NCI-H82 treated with DMSO at 0.1 percent for 48 hours (cell line): ENCODE data around the gene REEP1.

ENCODE experiments used
- DNase-seq: peaks from one replicate; lab custom pipeline; 2025; ENCODE audit not compliant: unreplicated experiment; lab: John Stamatoyannopoulos, UW

REEP1 gene

GRCh38 chr2:86226636-86227520, 110.5 kb downstream of the REEP1 start:
- DNase-seq: no peak

GRCh38 chr2:86226070-86226469, 111.4 kb downstream of the REEP1 start:
- no peak for DNase-seq

- no peak for DNase-seq
Observed at GRCh38 chr2:86225581-86225980, 111.8 kb downstream of the REEP1 start.

DNA sequence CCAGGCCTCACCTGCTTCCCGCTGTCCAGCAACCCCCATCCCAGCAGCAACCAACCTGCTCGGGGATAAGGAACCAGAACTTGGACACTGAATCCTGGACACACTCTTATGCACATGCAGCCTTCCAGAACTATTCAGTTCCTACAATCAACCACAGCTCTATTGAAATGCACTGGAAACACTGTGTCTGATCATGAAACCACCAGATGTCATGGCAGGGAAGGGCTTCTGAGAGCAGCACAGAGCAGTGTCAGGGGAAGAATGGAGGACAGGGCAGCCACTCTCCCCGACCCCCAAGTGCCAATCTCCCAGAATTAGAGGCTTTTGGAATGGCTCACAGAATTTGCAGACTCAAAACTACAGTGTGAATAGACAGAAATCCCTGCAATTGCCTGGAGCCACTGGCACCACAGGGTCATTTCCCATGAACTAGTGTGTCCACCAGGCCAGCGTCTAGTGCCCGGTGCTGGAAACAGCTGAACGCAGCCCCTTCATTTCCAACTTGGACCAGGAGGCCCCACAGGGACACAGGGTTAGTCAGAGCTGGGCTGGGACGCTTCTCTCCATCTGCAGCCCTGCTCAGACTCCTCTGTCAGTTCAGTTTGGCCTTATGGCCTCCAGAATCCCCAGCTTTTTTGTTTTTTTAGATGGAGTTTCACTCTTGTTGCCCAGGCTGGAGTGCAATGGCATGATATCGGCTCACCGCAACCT, 112.6 kb downstream of the REEP1 start:
- peak; percentile 8 for DNase-seq

DNA sequence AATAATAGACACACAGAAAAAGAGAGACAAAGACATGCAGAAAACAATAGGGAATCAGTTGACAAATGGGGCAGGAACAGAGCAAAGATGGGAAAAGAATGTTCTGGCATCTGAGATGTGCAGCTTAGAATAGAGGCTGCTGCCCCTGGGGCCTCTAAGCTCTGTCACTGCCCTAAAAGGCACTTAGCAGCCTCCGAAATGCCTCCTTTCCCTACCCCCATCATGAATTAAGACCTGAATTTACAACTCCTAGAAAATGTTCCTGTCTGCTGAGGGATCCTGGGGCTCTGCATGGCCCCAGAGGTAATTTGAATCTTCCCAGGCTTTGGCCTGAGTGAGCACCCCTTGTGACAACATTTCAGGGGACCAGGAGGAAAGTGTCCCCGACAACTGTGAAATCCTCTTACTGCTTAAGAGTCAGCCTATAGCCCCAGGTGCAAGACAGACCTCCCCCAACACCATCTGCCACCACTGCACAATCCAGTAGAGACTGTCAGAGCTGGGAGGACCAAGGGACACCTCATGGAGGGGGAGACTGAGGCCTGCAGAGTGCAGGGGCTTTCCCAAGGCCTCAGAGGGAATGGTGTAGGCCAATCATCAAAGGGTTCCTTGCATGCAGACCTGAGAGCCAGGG, 113.4 kb downstream of the REEP1 start:
- DNase-seq: peak; percentile 88

GRCh38 chr2:86223140-86223926, 114.1 kb downstream of the REEP1 start:
- DNase-seq: peak; percentile 45

- peak; percentile 48 for DNase-seq
Observed at GRCh38 chr2:86221066-86221684, 116.3 kb downstream of the REEP1 start.

- DNase-seq: no peak
Observed at GRCh38 chr2:86219896-86220295, 117.5 kb downstream of the REEP1 start.

DNA sequence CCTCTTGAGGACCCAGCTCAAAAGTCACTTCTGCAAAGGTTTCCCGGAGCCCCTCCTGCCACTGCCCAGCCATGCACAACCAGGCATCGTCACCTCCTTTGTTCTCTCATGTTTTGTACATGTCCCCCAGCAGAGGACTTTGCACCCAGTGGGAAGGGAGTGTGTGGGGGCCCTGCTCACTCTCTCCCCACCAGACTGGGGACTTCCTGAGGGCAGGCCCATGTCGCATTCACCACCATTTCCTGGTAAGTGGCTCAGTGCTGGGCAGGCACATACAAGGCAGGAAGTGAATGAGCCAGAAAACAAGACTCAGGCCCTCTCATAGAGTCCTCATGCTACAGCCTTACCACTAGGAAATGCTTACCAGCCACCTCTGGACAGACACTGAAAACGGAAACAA, 119.3 kb downstream of the REEP1 start:
- no peak for DNase-seq

DNA sequence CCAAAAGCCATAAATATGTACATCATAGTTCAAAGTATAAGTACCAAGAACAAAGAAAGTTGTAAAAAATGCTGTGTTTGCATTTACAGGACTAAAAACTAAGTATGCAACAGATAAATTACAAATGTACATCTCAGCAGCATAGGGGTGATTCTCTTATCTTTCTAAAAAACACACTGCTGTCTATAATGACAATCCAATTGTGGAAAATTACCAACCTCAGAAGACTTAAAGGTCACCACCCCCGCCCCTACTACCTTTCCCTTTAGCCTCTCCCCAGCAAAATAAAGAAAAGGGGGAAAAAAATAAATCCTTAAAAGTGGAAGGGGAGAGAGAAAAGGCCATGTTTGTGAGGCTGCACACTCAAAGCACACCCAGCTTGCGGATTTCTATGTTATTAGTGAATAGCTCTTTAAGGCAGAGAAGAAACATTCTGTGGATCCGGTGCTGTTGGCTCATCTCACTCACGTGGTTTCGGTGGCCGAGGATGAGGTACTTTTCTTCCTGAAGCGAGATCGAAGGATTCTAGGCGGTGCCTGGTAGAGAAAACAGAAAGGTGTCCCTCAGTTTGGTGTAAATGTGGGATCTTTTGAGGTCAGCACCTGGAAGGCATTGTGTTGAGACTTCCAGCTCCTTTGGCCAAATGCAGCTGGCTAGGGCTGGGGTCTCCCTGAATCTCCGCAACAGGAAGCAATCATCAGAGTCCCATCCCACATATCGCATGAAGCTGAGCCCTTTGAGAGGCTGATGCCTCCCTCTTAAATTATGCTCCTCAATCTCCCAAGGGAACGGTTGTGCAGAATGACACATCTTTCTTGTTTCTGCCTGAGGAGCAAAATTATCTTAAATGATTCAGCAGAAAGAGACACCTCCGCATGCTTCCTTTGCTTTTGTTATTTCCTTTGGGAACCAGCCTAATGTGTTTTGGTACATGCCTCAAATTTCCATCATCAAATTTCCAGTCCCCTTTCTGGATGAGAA, 120.6 kb downstream of the REEP1 start:
- DNase-seq: no peak

GRCh38 chr2:86214503-86214832, 123.0 kb downstream of the REEP1 start:
- no peak for DNase-seq

DNA sequence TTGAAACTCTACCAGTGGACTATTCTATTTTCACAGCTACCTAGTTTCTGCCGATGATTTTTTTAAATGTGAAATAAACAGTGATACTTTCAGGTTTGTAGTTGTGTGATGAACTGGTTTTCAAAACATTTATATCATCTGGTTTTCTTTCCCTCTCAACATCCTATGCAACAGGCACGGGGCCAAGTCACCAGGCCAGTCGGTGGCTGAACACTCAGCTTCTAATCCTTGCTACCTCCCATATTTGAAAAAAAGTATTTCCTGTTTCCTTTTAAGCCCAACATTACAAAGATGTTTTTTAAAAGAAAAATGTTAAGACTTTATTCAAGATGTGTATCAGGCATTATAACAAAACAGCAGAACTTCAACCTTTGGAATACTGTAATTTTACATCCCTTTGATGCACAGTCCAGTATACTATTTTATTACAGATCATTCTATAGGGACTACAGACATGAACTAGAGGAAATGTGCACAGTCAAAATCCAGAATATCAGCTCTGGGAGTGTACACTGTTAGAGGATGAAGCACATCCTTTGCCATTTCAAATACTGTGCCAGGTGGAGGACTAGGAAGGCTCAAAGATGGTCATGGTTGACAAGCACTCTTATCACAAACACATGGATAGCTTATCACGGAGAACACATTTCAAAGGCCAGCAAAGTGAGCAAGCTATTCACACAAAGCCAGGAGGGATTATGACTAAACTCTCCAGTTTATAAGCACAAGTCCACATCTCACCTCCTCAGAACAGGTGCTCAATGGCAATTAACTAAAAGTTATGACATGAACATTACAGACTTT, 123.5 kb downstream of the REEP1 start:
- peak; percentile 24 for DNase-seq

- DNase-seq: no peak
Observed at GRCh38 chr2:86213056-86213455, 124.4 kb downstream of the REEP1 start.

GRCh38 chr2:86211796-86212188, 125.6 kb downstream of the REEP1 start:
- no peak for DNase-seq

DNA sequence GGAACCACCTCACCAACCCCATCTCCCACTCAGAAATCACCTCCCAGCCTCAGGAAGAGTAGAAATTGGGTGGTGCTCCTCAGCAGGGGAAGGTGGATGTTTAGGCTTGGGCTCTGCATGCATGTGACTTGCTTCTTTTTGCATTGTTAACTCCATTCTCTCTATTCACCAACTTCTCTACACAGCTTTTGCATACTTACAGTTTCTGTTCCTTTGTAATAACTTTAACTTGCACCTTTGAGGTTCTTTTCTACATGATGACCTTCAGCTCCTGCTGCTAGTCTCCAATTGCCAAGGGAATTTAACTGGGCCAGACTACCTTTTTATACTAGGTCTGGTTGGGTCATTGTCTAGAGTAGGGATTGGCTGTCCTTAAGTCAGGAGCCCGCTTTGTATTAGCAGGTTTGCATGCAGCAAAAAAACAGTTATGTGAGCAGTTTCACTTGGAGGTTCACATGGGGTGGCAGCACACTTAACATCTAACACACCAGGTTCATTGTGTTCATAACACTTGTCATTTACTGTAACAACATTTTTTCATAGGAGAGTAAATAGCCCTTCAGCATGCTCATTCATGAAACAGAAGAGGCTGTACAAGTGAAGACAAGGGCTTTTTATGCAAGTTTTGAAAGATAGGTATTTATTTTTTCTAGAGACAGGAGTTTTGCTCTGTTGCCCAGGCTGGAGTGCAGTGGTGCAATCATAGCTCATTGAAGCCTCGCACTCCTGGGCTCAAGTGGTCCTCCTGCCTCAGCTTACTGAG, 126.2 kb downstream of the REEP1 start:
- DNase-seq: no peak

- no peak for DNase-seq
Observed at GRCh38 chr2:86204458-86204857, 133.0 kb downstream of the REEP1 start.

- no peak for DNase-seq
Observed at GRCh38 chr2:86203614-86204013, 133.8 kb downstream of the REEP1 start.

GRCh38 chr2:86202702-86203101, 134.7 kb downstream of the REEP1 start:
- no peak for DNase-seq
